PFSK-1 (cell line): ENCODE measurements around the gene TTLL12.

ENCODE experiments used
- FOXP2 ChIP-seq: optimal IDR thresholded peaks from 2 replicates; pipeline ENCODE3; 2011; ENCODE audit warnings: borderline replicate concordance, control low read depth, inconsistent platforms; ENCODE audit not compliant: insufficient read depth; ENCODE audit errors: extremely low read length, extremely low read depth
- POLR2AphosphoS5 ChIP-seq: IDR thresholded peaks from 2 replicates; pipeline ENCODE4 v1.6.1; 2012; ENCODE audit warnings: low read depth, mild to moderate bottlenecking, control low read depth, low read length, moderate library complexity
- REST ChIP-seq, 2 experiments: IDR thresholded peaks; 2 replicates each; pipeline versions ENCODE4 v1.6.1 to v1.8.0; 2011 to 2012; ENCODE audit warnings: low read depth in 2 of 2, low read length in 2 of 2, control low read depth in 1 of 2, inconsistent platforms in 1 of 2, mild to moderate bottlenecking in 1 of 2, moderate library complexity in 1 of 2; ENCODE audit not compliant: insufficient read depth in 1 of 2
- SIN3A ChIP-seq: IDR thresholded peaks from 2 replicates; pipeline ENCODE4 v1.6.1; 2012; ENCODE audit warnings: mild to moderate bottlenecking, low read length, moderate library complexity, borderline replicate concordance; ENCODE audit not compliant: insufficient read depth
- TAF1 ChIP-seq: IDR thresholded peaks from 2 replicates; pipeline ENCODE4 v1.6.1; 2012; ENCODE audit warnings: low read length, control low read depth, borderline replicate concordance; ENCODE audit not compliant: insufficient read depth

Gene TTLL12

GRCh38 chr22:43126501-43127165 lies 60.3 kb downstream of the TTLL12 start:
- TF ChIP-seq POLR2AphosphoS5 (no peak), FOXP2 (no peak), TAF1 (no peak), REST (IDR thresholded peaks at IDR 0.05; ENCODE audit: insufficient read depth in 1 of 2, low read depth in 2 of 2, low read length in 2 of 2) (no peak), SIN3A (no peak)

- no peak for TF ChIP-seq TAF1
- no peak for TF ChIP-seq SIN3A
- TF ChIP-seq POLR2AphosphoS5 = no peak
- TF ChIP-seq REST (IDR thresholded peaks at IDR 0.05; ENCODE audit: insufficient read depth in 1 of 2, low read depth in 2 of 2, low read length in 2 of 2) = no peak
- TF ChIP-seq FOXP2 = no peak
Observed at GRCh38 chr22:43118953-43119458, 67.9 kb downstream of the TTLL12 start.

GRCh38 chr22:43118024-43118849 lies 68.7 kb downstream of the TTLL12 start:
- no peak for TF ChIP-seq REST (IDR thresholded peaks at IDR 0.05; ENCODE audit: insufficient read depth in 1 of 2, low read depth in 2 of 2, low read length in 2 of 2)
- no peak for TF ChIP-seq POLR2AphosphoS5

- TF ChIP-seq SIN3A = no peak
Observed at GRCh38 chr22:43116932-43117331, 70.0 kb downstream of the TTLL12 start.
